GM19468 (cell line): ENCODE results near the gene C20orf204.

Experiments used
- ATAC-seq: cut with Tn5 transposase; IDR thresholded peaks from one replicate; pipeline ENCODE4 v1.9.1; 2021; ENCODE audit warnings: mild to moderate bottlenecking, moderate library complexity, moderate number of reproducible peaks; ENCODE audit not compliant: unreplicated experiment; ENCODE audit errors: extremely low read depth

Gene C20orf204

DNA sequence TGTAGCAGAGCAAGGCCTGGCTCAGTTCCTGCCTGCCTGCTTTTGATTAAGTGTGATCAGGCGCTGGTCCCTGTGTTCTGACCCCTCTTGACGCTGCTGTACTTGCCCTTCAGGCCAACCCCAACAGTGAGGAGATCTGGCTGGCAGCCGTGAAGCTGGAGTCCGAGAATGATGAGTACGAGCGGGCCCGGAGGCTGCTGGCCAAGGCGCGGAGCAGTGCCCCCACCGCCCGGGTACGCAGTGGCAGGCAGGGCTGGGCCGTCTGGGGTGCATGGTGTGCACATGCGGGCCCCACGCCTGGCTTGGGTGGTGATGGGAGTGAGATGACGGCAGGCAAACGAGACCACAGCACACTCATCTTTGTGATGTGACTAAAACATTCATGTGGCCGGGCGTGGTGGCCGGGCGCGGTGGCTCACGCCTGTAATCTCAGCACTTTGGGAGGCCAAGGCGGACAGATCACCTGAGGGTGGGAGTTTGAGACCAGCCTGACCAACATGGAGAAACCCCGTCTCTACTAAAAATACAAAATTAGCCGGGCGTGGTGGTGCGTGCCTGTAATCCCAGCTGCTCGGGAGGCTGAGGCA, 10.1 kb upstream of the C20orf204 start:
- no peak for ATAC-seq

DNA sequence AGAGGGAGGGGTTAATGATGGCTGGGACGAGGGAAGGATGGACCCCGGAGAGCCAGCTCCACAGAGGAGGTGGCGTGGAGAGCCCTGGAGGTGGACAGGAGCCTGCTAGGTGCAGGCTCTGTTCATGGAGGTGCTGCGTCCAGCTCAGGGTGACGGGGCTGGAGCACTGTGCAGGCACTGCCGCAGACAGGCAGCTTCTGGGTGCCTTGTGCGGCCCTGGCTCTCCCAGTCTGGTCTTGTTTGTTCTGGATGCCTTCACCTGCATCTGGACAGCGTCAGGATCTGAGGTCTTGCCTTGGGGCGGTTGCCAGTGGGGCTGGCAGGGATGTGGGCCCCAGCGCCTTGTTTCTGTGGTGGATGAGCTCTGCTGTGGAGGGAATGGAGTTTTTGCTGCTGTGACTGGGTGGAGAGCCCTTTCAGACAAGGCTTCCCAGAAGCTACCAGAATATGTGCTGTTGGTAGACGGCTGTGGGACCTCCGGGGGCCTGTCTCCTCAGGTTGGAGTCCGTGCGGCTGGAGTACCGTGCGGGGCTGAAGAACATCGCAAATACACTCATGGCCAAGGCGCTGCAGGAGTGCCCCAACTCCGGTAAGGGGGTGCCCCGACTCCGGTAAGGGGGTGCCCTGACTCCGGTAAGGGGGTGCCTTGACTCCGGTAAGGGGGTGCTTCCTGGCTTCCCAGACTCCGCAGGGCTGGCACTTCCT, 7.8 kb upstream of the C20orf204 start:
- ATAC-seq: no peak

DNA sequence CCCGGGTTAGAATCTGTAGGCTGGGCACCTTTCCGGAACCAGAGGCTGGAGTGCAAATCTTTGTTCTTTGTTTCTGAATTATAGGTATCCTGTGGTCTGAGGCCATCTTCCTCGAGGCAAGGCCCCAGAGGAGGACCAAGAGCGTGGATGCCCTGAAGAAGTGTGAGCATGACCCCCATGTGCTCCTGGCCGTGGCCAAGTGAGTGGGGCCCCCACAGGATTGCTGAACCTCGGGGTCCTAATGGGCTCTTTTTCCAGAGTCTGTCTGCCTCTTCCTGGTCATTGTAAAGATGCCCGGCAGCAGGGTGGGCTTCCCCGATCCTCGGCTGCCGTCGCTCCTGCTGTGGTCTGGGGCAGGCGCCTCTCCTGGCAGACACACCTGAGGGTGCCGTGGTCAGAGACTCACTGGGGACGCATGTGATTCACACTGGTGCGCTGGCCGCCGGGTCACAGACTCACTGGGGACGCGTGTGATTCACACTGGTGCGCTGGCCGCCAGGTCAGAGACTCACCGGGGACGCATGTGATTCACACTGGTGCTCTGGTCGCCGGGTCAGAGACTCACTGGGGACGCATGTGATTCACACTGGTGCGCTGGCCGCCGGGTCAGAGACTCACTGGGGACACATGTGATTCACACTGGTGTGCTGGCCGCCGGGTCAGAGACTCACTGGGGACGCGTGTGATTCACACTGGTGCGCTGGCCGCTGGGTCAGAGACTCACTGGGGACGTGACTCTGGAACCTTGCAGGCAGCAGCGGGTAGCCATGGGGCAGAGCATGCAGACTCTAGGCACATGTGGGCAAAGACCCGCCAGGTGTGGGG, 6.5 kb upstream of the C20orf204 start:
- ATAC-seq: no peak

DNA sequence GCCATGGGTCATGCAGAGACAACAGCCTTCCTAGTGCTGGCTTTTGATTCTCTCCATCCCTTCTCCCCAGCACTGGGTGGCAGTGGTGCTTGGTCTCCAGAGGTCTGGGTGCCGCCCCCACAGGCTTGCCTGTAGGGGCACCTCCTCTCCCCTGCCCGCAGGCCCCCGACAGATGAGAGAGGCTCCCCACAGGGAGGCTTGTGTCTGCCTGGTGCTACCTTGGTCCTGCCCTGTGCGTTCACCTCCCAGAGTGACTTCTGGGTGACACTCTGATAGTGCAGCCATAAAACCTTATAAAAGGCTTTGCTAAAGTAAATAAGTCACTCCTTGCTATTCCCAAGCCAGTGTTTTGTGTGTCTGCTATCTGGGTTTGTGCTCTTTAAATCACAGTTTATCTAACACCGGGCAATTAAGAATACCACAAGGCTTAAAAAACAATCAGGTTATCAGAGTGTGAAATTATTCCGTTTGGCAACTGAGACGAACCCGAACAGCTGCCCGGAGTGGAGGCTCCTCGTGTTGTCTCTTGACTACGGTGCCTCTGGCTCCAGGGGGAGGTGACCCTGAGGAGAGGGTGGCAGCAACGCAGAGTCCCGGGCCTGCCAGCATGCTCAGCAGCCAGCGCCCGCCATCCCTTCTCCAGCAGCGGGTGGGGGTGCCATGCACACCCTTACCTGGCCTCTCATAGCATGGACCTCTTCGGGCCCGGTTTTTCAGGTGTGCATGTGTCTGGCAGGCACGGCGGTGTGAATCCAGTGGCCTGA, 5.4 kb upstream of the C20orf204 start:
- no peak for ATAC-seq

GRCh38 chr20:64031822-64032314, 4.1 kb upstream of the C20orf204 start:
- ATAC-seq: no peak

- ATAC-seq: no peak
Observed at GRCh38 chr20:64032706-64033624, 3.0 kb upstream of the C20orf204 start.

- no peak for ATAC-seq
Observed at GRCh38 chr20:64033981-64034493, 1.9 kb upstream of the C20orf204 start.

GRCh38 chr20:64035066-64035932, 683 bp upstream of the C20orf204 start:
- ATAC-seq: no peak

- no peak for ATAC-seq
Observed at GRCh38 chr20:64036346-64037198, 590 bp downstream of the C20orf204 start.

- ATAC-seq: no peak
Observed at GRCh38 chr20:64037199-64037497, 1.2 kb downstream of the C20orf204 start.

- no peak for ATAC-seq
Observed at GRCh38 chr20:64037498-64038213, 1.7 kb downstream of the C20orf204 start.

GRCh38 chr20:64038224-64038564, 2.2 kb downstream of the C20orf204 start:
- no peak for ATAC-seq

DNA sequence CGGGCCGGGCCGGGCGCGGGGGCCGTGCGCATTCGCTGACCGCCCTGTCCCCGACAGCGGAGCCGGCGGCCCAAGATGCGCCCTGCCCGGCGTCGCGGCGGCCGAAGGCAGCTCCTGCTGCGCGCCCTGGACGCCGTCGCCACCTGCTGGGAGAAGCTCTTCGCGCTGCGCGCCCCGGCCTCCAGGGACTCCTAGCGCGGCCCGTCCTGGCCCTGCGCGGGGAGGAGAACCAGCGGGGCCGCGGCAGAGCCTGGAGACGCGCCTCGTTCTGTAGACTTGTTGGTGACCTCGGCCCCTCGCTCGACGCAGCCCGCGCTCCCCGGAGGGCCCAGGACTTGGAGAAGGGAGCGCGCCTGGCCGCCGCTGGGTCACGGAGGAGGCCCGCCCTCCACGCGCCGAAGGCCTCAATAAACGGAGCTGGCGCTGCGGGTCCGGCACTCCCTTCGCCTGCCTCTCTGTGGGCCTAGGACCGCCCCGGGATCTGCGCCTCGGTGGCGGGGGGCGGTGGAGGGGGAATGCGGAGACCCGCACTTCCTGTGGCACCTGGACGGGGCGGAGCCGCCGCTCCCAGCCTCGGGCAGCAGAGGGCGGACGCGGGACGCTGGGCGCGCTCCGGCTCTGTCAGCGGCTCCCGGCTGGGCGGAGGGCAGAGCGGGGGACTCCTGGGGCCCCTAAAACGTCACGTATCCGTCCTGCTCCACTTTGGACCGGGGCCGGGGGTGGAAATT, 2.7 kb downstream of the C20orf204 start:
- ATAC-seq: peak; percentile 31

DNA sequence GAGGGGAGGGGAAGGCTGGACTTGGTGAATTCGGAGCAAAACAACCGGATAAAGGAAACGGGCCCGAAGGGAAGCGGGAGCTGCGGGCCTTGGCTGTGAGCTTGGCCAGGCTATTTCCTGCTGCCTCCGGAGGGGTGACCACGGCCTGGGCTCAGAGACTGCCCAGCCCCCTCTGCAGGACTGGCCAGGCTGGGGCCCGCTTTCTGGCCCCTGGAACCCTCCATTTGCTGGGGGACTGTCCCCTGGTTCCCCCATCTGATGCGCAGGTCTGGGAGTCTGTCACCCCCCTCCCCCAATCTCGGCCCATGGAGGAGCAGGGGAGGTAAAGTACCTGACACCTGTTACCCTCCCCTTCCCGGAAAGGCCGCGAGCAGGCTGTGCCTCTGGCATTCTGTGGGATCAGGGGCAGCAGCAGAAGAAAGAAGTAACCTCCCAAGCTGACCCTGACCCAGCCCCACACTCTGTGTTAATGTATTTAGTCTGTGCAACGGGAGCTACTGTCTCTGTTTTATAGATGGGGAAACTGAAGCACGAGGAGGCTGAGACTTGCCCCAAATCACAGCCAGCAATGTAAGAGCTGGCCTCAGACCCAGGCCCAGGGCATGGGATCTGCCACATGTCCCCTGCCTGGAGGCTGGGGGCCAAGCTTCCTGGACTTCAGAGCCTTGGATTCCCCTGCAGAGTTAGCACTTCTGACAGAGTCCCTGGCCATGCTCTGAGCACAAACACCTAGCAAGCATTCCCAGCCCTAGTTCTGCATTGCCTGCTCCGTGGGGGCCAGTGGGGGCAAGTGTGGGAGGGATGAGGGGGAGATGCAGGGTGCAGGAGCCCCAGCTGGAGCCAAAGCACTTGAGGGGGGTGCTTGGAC, 3.5 kb downstream of the C20orf204 start:
- no peak for ATAC-seq

GRCh38 chr20:64040231-64041039, 4.5 kb downstream of the C20orf204 start:
- no peak for ATAC-seq
